Cardiac fibroblast (primary cell): ENCODE measurements around the gene GDF10.
A peak's percentile ranks its signal among the peaks of the same experiment; 100 is the strongest.

Experiments used
- DNase-seq, 2 donors: peaks; one replicate each; pipeline versions ENCODE4 v3.0.0 to v3.0.0-alpha.2; 2010; ENCODE audit warnings: low read depth in 2 of 2
- H3K4me3 ChIP-seq, 2 donors: replicated peaks in 1 of 2; 1 replicate in 1 of 2; 2 replicates in 1 of 2; pipeline ENCODE4 v1.5.1; 2011; ENCODE audit warnings: low read depth in 2 of 2, low read length in 2 of 2, mild to moderate bottlenecking in 2 of 2, moderate library complexity in 1 of 2
- TF ChIP-seq, protein P1 (sequence below): IDR thresholded peaks from one replicate; pipeline ENCODE4 v1.5.1; 2011; ENCODE audit warnings: low read depth, mild to moderate bottlenecking, low read length, inconsistent platforms

Gene GDF10, protein sequence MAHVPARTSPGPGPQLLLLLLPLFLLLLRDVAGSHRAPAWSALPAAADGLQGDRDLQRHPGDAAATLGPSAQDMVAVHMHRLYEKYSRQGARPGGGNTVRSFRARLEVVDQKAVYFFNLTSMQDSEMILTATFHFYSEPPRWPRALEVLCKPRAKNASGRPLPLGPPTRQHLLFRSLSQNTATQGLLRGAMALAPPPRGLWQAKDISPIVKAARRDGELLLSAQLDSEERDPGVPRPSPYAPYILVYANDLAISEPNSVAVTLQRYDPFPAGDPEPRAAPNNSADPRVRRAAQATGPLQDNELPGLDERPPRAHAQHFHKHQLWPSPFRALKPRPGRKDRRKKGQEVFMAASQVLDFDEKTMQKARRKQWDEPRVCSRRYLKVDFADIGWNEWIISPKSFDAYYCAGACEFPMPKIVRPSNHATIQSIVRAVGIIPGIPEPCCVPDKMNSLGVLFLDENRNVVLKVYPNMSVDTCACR

DNA sequence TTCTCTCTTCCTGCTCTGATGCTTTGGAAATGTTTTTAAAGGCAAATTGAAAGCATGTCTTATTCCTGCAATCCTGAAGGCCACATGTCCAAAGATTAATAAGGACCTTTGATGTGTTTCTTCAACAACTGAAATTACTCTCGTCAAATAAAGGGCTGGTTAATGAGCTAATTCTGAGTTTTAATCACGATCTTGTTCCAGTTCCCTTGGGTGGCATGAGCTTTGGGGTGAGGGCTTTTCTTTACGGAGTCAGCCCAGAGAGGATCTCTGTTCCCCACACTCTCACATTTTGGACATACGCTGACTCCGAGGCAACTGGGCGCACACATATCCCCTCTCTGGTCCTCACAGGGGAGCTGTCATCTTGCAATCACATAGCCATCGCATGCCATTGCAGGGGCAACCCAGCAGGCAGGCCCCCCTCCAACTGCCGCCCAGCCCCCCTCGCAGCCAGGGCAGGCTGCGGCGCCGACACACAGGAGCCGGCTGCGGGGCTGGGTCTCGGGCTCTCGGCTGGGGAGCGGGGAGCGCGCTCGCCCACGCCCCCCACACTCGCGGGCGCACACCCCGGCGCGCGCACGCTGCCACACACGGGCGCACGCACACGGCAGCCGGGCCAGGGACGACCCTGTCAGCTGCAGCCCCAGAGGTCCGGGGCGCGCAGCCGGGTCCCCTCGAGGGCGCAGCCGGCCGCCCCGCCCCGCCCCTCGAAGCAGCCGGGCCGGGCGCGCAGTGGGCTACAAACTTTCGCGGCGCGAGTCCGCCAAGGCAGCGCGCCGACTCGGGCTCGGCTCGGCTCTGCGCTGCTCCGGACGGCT, at the start of gene GDF10:
TSS of gene GDF10 (plus strand) at position 587 of the 818 bp plus-strand sequence. CDS start 455 bp downstream, outside the sequence.
- DNase-seq: no peak
- no peak within 1 kb of the TSS for H3K4me3 ChIP-seq
- TF ChIP-seq, protein P1, sequence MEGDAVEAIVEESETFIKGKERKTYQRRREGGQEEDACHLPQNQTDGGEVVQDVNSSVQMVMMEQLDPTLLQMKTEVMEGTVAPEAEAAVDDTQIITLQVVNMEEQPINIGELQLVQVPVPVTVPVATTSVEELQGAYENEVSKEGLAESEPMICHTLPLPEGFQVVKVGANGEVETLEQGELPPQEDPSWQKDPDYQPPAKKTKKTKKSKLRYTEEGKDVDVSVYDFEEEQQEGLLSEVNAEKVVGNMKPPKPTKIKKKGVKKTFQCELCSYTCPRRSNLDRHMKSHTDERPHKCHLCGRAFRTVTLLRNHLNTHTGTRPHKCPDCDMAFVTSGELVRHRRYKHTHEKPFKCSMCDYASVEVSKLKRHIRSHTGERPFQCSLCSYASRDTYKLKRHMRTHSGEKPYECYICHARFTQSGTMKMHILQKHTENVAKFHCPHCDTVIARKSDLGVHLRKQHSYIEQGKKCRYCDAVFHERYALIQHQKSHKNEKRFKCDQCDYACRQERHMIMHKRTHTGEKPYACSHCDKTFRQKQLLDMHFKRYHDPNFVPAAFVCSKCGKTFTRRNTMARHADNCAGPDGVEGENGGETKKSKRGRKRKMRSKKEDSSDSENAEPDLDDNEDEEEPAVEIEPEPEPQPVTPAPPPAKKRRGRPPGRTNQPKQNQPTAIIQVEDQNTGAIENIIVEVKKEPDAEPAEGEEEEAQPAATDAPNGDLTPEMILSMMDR: no peak

DNA sequence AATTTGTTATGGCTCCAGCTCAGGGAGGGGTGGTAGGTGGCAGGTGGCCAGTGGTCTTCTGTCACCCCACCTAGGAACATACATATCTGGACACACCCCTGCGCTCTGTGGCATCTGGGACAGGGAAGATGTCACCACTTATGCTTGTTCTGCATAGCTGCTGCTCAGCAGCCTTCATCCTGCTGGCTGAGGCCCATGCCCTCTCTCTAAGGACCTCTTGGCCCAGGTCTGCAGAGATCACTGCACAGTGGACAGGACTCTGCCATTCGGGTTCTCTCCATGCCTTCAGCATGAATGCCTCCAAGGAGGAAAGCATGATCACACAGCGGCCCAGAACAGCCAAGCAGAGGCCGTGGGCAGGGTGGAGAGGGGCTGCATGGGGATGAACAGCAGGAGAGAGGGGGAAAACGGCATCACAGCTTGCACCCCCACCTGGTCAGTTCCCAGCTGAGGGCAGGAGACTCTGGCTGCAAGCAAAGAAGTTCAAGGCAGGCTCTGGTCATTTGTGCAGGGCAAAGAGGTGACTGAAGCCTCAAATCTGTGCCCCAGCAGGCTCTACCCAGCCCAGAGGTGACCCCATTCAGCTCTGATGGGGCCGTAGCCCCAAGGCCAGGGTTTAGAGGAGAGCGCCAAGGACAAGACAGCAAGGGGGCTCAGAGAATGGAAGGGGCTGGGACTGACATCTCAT, 47.8 kb upstream of the GDF10 start:
- no peak overlapping the region for H3K4me3 ChIP-seq
- TF ChIP-seq, protein P1: no peak
- DNase-seq: no peak

DNA sequence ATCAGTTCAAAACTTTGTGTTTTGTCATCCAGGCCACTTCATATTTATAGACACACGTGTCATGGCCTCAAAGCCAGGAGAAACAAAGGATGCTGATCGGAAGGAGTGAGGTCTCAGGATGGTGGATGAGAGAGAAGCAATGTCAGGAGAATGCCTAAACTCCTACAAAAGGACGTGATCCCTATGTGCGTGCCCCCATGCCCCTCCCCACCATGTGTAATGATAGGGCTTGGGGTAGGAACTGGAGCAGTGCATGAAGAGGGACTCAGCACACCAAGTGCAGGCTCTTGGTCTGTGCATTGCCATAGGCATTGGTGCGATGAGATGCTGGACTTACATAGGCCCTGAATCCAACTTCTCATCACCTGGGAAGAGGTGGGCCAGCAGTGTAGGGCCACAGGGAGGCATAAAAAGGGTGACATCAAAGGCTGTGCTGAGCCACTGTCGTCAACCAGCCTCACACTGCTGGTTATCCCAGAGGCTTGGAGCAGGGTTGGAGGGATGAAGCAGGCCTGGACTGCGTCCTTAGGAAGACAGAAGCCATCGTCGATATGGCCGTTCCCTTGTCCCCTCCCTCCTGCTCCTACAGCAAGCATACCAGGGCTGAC, 46.9 kb upstream of the GDF10 start:
- DNase-seq: no peak
- TF ChIP-seq, protein P1: no peak
- H3K4me3 ChIP-seq: no peak overlapping the region

- H3K4me3 ChIP-seq: no peak overlapping the region
- TF ChIP-seq, protein P1: no peak
- peak in 1 of 2 donors; percentile 19 for DNase-seq
Measured at GRCh38 chr10:47253651-47254375, 46.2 kb upstream of the GDF10 start.

DNA sequence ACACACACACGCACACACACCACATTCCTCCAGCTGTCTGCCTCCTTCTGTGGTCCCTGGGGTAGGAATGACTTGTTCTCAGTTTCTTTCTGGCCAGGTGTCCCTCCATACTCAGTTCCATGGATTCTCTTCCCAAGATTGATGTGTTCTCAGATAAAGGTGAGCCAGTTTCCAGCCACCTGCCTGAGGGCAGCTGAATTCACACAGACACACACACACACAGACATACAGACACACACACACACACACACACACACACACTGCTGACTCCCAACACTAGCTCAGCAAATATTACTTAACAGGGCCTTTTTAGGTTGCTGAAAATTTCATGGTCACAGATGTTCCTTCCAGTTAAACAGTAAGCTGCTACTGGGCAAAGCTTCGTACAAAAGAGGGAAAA, 45.4 kb upstream of the GDF10 start:
- TF ChIP-seq, protein P1: no peak
- DNase-seq: no peak
- H3K4me3 ChIP-seq: no peak overlapping the region
